Measurements from ENCODE around the gene GATAD2A. TPM values are rescaled to one million over a fixed set of nuclear protein-coding genes. Genes with fewer than 3 reads are reported as not detected.

GATAD2A gene
- total and polyA plus RNA-seq, 9 of the 15 experiments (the other 6 are each of a cell fraction or from before 2014, with no cell fraction given), result 2.4 to 226 (median 44.2) TPM

GRCh38 chr19:19515642-19516519 lies 110.4 kb downstream of the GATAD2A start, which contains the start of gene NDUFA13 (continued):
- TF ChIP-seq ZNF318 (IDR thresholded peaks at IDR 0.05; ENCODE audit: borderline replicate concordance in 1 of 2, low read depth in 1 of 2), result no peak
- TF ChIP-seq ZNF766 (CRISPR knock-in tag; conservative IDR thresholded peaks at IDR 0.05), result no peak; the same call in 1 of the 2 replicates
- peak; percentile 28; the same call in 1 of the 2 replicates for TF ChIP-seq NCOR1 (IDR thresholded peaks at IDR 0.05)
- no peak for TF ChIP-seq EGR1 (conservative IDR thresholded peaks at IDR 0.05)
- TF ChIP-seq ZNF77 (CRISPR knock-in tag; IDR thresholded peaks at IDR 0.05), result no peak
- TF ChIP-seq NUFIP1 (IDR thresholded peaks at IDR 0.05; ENCODE audit: partially characterized antibody), result no peak
- peak; percentile 67 for TF ChIP-seq MAX (CRISPR knock-in tag; IDR thresholded peaks at IDR 0.05)
- TF ChIP-seq PPARD (CRISPR knock-in tag; IDR thresholded peaks at IDR 0.05), result no peak
- TF ChIP-seq ZNF408 (CRISPR knock-in tag; IDR thresholded peaks at IDR 0.05; ENCODE audit: low read depth), result no peak
- TF ChIP-seq MTA1 (IDR thresholded peaks at IDR 0.05; ENCODE audit: borderline replicate concordance), result no peak
- no peak for TF ChIP-seq SFPQ (IDR thresholded peaks at IDR 0.05; ENCODE audit: low read depth, low read length)
- TF ChIP-seq ZNF445 (CRISPR knock-in tag; IDR thresholded peaks at IDR 0.05; ENCODE audit: low read depth), result no peak
- TF ChIP-seq U2AF1 (optimal IDR thresholded peaks at IDR 0.05; ENCODE audit: low read depth, low read length), result no peak
- TF ChIP-seq ARHGAP35 (IDR thresholded peaks at IDR 0.05; ENCODE audit: partially characterized antibody), result no peak
- TF ChIP-seq RBBP5 (IDR thresholded peaks at IDR 0.05; ENCODE audit: borderline replicate concordance, insufficient read depth, low read length, poor library complexity, severe bottlenecking), result peak; percentile 93
